SK-N-SH (cell line): ENCODE data around the gene AAMDC. TPM values are rescaled to one million over a fixed set of nuclear protein-coding genes. Genes with fewer than 3 reads are reported as not detected.

ENCODE experiments used
- CTCF ChIA-PET: fragments of 300-600, 350-600 bp; formaldehyde crosslinking; extraction: SDS; loops from one replicate; lab custom pipeline; 2021; lab: Yijun Ruan, JAX
- POLR2A ChIA-PET: fragments of 350-600 bp; sonication (Branson Sonifier 250); formaldehyde crosslinking; extraction: SDS; loops from one replicate; lab custom pipeline; 2020; ENCODE audit warnings: antibody characterized with exemption, inconsistent platforms; lab: Yijun Ruan, JAX
- DNase-seq: peaks from one replicate; pipeline ENCODE4 v3.0.0; 2012
- H2AFZ ChIP-seq: fragments of 200-600 bp; sonication (generic); 2 replicates; pipeline ENCODE4 v1.8.1; 2016; ENCODE audit warnings: antibody characterized with exemption, mild to moderate bottlenecking, low read depth
- H3F3A ChIP-seq: fragments of 200-600 bp; sonication (generic); replicated peaks from 2 replicates; pipeline ENCODE3; 2016; ENCODE audit warnings: antibody characterized with exemption, mild to moderate bottlenecking; ENCODE audit not compliant: insufficient read depth
- H3K27ac ChIP-seq, 2 experiments: fragments of 200-500 bp in 1 of 2; fragments of 200-600 bp in 1 of 2; sonication (Bioruptor generic) in 1 of 2; sonication (generic), shearing (Covaris generic) in 1 of 2; 2 replicates each; pipeline versions ENCODE4 v1.5.1 to v1.6.1; 2014 to 2016; ENCODE audit warnings: low read depth in 2 of 2, inconsistent platforms in 1 of 2, low read length in 1 of 2, mild to moderate bottlenecking in 1 of 2, mixed read lengths in 1 of 2
- H3K27me3 ChIP-seq: fragments of 200-600 bp; sonication (generic), shearing (Covaris generic); 2 replicates; pipeline ENCODE4 v1.6.1; 2016; ENCODE audit warnings: mixed run types; ENCODE audit not compliant: insufficient read depth
- H3K36me3 ChIP-seq, 2 experiments: fragments of 200-500 bp in 1 of 2; fragments of 200-600 bp in 1 of 2; sonication (Bioruptor generic) in 1 of 2; sonication (generic) in 1 of 2; replicated peaks in 1 of 2; 2 replicates each; pipeline versions ENCODE3 to v1.5.1; 2014 to 2016; ENCODE audit warnings: low read length in 1 of 2, mild to moderate bottlenecking in 1 of 2; ENCODE audit not compliant: insufficient read depth in 2 of 2, control insufficient read depth in 1 of 2
- H3K4me1 ChIP-seq, 2 experiments: fragments of 200-500 bp in 1 of 2; fragments of 200-600 bp in 1 of 2; sonication (Bioruptor generic) in 1 of 2; sonication (generic), shearing (Covaris generic) in 1 of 2; 2 replicates each; pipeline versions ENCODE4 v1.5.1 to v1.6.1; 2014 to 2016; ENCODE audit warnings: low read depth in 1 of 2, low read length in 1 of 2, mixed run types in 1 of 2; ENCODE audit not compliant: insufficient read depth in 2 of 2, control insufficient read depth in 1 of 2
- H3K4me2 ChIP-seq: fragments of 200-600 bp; sonication (generic), shearing (Covaris generic); 2 replicates; pipeline ENCODE4 v1.6.1; 2017; ENCODE audit warnings: mixed run types
- H3K4me3 ChIP-seq, 2 experiments: fragments of 200-500 bp in 1 of 2; fragments of 200-600 bp in 1 of 2; sonication (Bioruptor generic) in 1 of 2; sonication (generic), shearing (Covaris generic) in 1 of 2; 2 replicates each; pipeline versions ENCODE4 v1.5.1 to v1.8.1; 2014 to 2016; ENCODE audit warnings: low read depth in 2 of 2, inconsistent platforms in 1 of 2, low read length in 1 of 2, mild to moderate bottlenecking in 1 of 2, mixed read lengths in 1 of 2, moderate library complexity in 1 of 2
- H3K79me2 ChIP-seq: fragments of 200-600 bp; sonication (generic); 2 replicates; pipeline ENCODE4 v1.8.1; 2017; ENCODE audit warnings: mild to moderate bottlenecking; ENCODE audit not compliant: insufficient read depth
- H3K9ac ChIP-seq: fragments of 200-600 bp; sonication (generic); 2 replicates; pipeline ENCODE4 v1.6.1; 2017; ENCODE audit warnings: mixed run types
- H3K9me2 ChIP-seq: fragments of 200-600 bp; sonication (generic); 2 replicates; pipeline ENCODE4 v1.6.1; 2017; ENCODE audit warnings: mixed run types
- H3K9me3 ChIP-seq: fragments of 200-600 bp; sonication (generic); 2 replicates; pipeline ENCODE4 v1.6.1; 2017; ENCODE audit warnings: mixed run types, mild to moderate bottlenecking, moderate library complexity
- H4K20me1 ChIP-seq: fragments of 200-600 bp; sonication (generic); 2 replicates; pipeline ENCODE4 v1.6.1; 2017; ENCODE audit warnings: mild to moderate bottlenecking, mixed run types; ENCODE audit not compliant: insufficient read depth
- CHD2 ChIP-seq: fragments of 150-350 bp; IDR thresholded peaks from 2 replicates; pipeline ENCODE4 v1.6.1; 2018; ENCODE audit warnings: low read length; ENCODE audit not compliant: partially characterized antibody
- CTCF ChIP-seq: fragments of 200-600 bp; sonication (generic); IDR thresholded peaks from 2 replicates; pipeline ENCODE4 v1.6.1; 2017; ENCODE audit warnings: antibody characterized with exemption, mild to moderate bottlenecking, moderate library complexity
- ELF1 ChIP-seq: IDR thresholded peaks from 2 replicates; pipeline ENCODE4 v1.4.0; 2012
- EZH2phosphoT487 ChIP-seq: fragments of 200-600 bp; sonication (generic); IDR thresholded peaks from 2 replicates; pipeline ENCODE4 v1.6.1; 2017; ENCODE audit warnings: low read depth, mixed run types, mild to moderate bottlenecking, antibody characterized with exemption, moderate library complexity, borderline replicate concordance
- FOSL2 ChIP-seq: IDR thresholded peaks from 2 replicates; pipeline ENCODE4 v1.4.0; 2012; ENCODE audit warnings: low read depth, mild to moderate bottlenecking, moderate library complexity, borderline replicate concordance
- FOXJ3 ChIP-seq: sonication (generic); formaldehyde crosslinking; IDR thresholded peaks from 2 replicates; pipeline ENCODE4 v1.5.1; 2020; ENCODE audit warnings: mild to moderate bottlenecking, missing genetic modification reagents
- FOXM1 ChIP-seq: IDR thresholded peaks from 2 replicates; pipeline ENCODE4 v1.4.0; 2012; ENCODE audit warnings: low read depth, mild to moderate bottlenecking
- GABPA ChIP-seq: IDR thresholded peaks from 2 replicates; pipeline ENCODE4 v1.4.0; 2012; ENCODE audit warnings: low read depth, mild to moderate bottlenecking
- NFIC ChIP-seq: IDR thresholded peaks from 2 replicates; pipeline ENCODE4 v1.4.0; 2012; ENCODE audit warnings: borderline replicate concordance
- NRF1 ChIP-seq: IDR thresholded peaks from 2 replicates; pipeline ENCODE4 v1.6.1; 2012; ENCODE audit warnings: low read depth, mild to moderate bottlenecking, low read length
- PBX3 ChIP-seq: IDR thresholded peaks from 2 replicates; pipeline ENCODE4; 2012
- POLR2AphosphoS5 ChIP-seq: IDR thresholded peaks from 2 replicates; pipeline ENCODE4 v1.6.1; 2012; ENCODE audit warnings: low read depth, low read length
- REST ChIP-seq: IDR thresholded peaks from 2 replicates; pipeline ENCODE4 v1.6.1; 2012; ENCODE audit warnings: mild to moderate bottlenecking, low read depth, low read length, moderate library complexity
- RFX5 ChIP-seq: IDR thresholded peaks from 2 replicates; pipeline ENCODE4 v1.6.1; 2012; ENCODE audit warnings: mild to moderate bottlenecking, improper control_type of control experiment, low read length
- SIN3A ChIP-seq: IDR thresholded peaks from 2 replicates; pipeline ENCODE4 v1.6.1; 2012; ENCODE audit warnings: low read depth, mild to moderate bottlenecking, low read length, moderate library complexity, borderline replicate concordance
- SMC3 ChIP-seq: IDR thresholded peaks from 2 replicates; pipeline ENCODE4 v1.6.1; 2012; ENCODE audit warnings: low read depth, low read length, improper control_type of control experiment
- YY1 ChIP-seq: IDR thresholded peaks from 2 replicates; pipeline ENCODE4 v1.4.0; 2012; ENCODE audit warnings: low read depth, mild to moderate bottlenecking
- ZBTB33 ChIP-seq: IDR thresholded peaks from 2 replicates; pipeline ENCODE4 v1.4.0; 2012; ENCODE audit warnings: low read depth, borderline replicate concordance
- WGBS: methylation state at CpG from one replicate; pipeline ENCODE4 v1.1.6; 2017; ENCODE audit warnings: low lambda C conversion rate; 5-methylcytosine and 5-hydroxymethylcytosine counted together
- polyA plus RNA-seq, 3 experiments: library from polyadenylated mRNA; depleted of rRNA; stranded (reverse); fragments of >200 nt; gene quantifications; 2 replicates each; pipeline ENCODE4 v1.2.3, GENCODE V29; 2012

Gene AAMDC
- polyA plus RNA-seq, 1 of the 3 experiments (the other 2 are of a cell fraction) = 66.6 TPM

- ChIA-PET POLR2A (no interaction called here), CTCF (no interaction called here)
- no peak overlapping the region for H3K4me2 ChIP-seq
- no peaks in the 10 kb centered on the region for H3K27me3 ChIP-seq
- WGBS = 94% methylated on average over 4 of the region's 4 CpGs
- no peak overlapping the region for H3K9ac ChIP-seq
- peaks cover 100% of the 10 kb centered on the region for H3K79me2 ChIP-seq
- H3K4me1 ChIP-seq = no peaks in the 10 kb centered on the region; a peak in 1 of 4 replicates
- H3F3A ChIP-seq = no peaks in the 10 kb centered on the region
- no peak overlapping the region for H3K4me3 ChIP-seq
- H3K36me3 ChIP-seq = peaks cover 0 to 6% of the 10 kb centered on the region in 2 experiments
- no peak overlapping the region for H2AFZ ChIP-seq
- no peak for TF ChIP-seq FOXM1
- TF ChIP-seq SMC3 = no peak
- no peak for TF ChIP-seq GABPA
- TF ChIP-seq CHD2 = no peak
- TF ChIP-seq YY1 = no peak
- no peak for TF ChIP-seq CTCF
- no peak for TF ChIP-seq REST
- TF ChIP-seq NRF1 = no peak
- no peak for TF ChIP-seq SIN3A
- TF ChIP-seq FOSL2 = no peak
- TF ChIP-seq RFX5 = no peak
- no peak for TF ChIP-seq PBX3
- no peak for TF ChIP-seq FOXJ3 (CRISPR knock-in tag)
- TF ChIP-seq NFIC = no peak
- TF ChIP-seq EZH2phosphoT487 = no peak
- no peak for TF ChIP-seq POLR2AphosphoS5
- TF ChIP-seq ELF1 = no peak
- TF ChIP-seq ZBTB33 = no peak
- no peaks in the 10 kb centered on the region for H3K9me3 ChIP-seq
- peaks cover 99% of the 10 kb centered on the region for H4K20me1 ChIP-seq
- DNase-seq = no peak
- no peaks in the 10 kb centered on the region for H3K9me2 ChIP-seq
- H3K27ac ChIP-seq = no peak overlapping the region
Measured at GRCh38 chr11:77791301-77791700, 29.6 kb upstream of the AAMDC start.
